Kidney epithelial cell (primary cell): ENCODE data around the gene ZBTB42. TPM values are rescaled to one million over a fixed set of nuclear protein-coding genes. Genes with fewer than 3 reads are reported as not detected.

Source experiments
- DNase-seq: peaks from one replicate; pipeline ENCODE4 v3.0.0-alpha.2; 2010; ENCODE audit warnings: low read depth
- H3K27me3 ChIP-seq: 2 replicates; pipeline ENCODE4 v1.6.0; 2011; ENCODE audit warnings: low read length; ENCODE audit not compliant: control insufficient read depth, insufficient read depth
- H3K36me3 ChIP-seq: 2 replicates; pipeline ENCODE4 v1.5.1; 2011; ENCODE audit warnings: low read length; ENCODE audit not compliant: control insufficient read depth, insufficient read depth
- H3K4me3 ChIP-seq: 2 replicates; pipeline ENCODE4 v1.5.1; 2011; ENCODE audit warnings: low read depth, mild to moderate bottlenecking, control low read depth, low read length
- total RNA-seq: library from RNA; depleted of rRNA; stranded (reverse); fragments of >200 nt; gene quantifications from 2 replicates; pipeline ENCODE4 v1.2.3, GENCODE V29; 2015
- TF ChIP-seq, protein P1 (sequence below): IDR thresholded peaks from 2 replicates; pipeline ENCODE4 v1.5.1; 2011; ENCODE audit warnings: mild to moderate bottlenecking, moderate library complexity, low read length, control low read depth, inconsistent platforms; ENCODE audit not compliant: insufficient read depth, poor library complexity, severe bottlenecking

ZBTB42 gene
- total RNA-seq: 8.4 and 13.8 TPM in 2 replicates

DNA sequence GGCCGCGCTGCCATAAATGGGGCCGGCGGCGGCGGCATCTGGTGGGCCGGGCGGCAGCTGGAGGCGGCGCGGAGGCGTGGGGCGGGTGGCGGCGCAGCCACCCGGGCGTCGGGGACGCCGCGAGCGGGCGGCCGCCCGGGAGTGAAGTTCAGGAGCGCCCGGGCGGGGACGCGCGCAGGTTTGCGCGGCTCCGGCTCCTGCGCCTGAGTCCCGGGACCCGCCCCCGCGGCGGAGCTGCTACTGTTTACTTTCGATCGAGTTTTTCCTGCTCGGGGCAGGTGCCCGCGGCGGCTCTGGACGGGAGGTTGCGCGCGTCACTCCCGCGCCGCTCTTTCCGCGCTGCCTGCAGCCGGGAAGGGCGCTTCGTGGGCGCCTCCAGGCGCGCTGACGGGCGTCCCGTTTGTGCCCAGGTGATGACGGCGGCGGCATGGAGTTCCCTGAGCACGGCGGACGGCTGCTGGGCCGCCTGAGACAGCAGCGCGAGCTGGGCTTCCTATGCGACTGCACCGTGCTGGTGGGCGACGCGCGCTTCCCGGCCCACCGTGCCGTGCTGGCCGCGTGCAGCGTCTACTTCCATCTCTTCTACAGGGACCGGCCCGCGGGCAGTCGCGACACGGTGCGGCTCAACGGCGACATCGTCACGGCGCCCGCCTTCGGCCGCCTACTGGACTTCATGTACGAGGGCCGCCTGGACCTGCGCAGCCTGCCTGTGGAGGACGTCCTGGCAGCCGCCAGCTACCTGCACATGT lies at the start of gene ZBTB42:
Gene ZBTB42, plus strand, starts transcription at position 331 of the 749 bp plus-strand sequence. Its CDS starts 97 bp downstream, at position 428.
- TF ChIP-seq, protein P1, sequence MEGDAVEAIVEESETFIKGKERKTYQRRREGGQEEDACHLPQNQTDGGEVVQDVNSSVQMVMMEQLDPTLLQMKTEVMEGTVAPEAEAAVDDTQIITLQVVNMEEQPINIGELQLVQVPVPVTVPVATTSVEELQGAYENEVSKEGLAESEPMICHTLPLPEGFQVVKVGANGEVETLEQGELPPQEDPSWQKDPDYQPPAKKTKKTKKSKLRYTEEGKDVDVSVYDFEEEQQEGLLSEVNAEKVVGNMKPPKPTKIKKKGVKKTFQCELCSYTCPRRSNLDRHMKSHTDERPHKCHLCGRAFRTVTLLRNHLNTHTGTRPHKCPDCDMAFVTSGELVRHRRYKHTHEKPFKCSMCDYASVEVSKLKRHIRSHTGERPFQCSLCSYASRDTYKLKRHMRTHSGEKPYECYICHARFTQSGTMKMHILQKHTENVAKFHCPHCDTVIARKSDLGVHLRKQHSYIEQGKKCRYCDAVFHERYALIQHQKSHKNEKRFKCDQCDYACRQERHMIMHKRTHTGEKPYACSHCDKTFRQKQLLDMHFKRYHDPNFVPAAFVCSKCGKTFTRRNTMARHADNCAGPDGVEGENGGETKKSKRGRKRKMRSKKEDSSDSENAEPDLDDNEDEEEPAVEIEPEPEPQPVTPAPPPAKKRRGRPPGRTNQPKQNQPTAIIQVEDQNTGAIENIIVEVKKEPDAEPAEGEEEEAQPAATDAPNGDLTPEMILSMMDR: no peak
- DNase-seq: no peak
- no peaks in the 10 kb centered on the region for H3K36me3 ChIP-seq
- H3K4me3 ChIP-seq: peak within 1 kb of the TSS; percentile 62
- H3K27me3 ChIP-seq: no peaks in the 10 kb centered on the region

DNA sequence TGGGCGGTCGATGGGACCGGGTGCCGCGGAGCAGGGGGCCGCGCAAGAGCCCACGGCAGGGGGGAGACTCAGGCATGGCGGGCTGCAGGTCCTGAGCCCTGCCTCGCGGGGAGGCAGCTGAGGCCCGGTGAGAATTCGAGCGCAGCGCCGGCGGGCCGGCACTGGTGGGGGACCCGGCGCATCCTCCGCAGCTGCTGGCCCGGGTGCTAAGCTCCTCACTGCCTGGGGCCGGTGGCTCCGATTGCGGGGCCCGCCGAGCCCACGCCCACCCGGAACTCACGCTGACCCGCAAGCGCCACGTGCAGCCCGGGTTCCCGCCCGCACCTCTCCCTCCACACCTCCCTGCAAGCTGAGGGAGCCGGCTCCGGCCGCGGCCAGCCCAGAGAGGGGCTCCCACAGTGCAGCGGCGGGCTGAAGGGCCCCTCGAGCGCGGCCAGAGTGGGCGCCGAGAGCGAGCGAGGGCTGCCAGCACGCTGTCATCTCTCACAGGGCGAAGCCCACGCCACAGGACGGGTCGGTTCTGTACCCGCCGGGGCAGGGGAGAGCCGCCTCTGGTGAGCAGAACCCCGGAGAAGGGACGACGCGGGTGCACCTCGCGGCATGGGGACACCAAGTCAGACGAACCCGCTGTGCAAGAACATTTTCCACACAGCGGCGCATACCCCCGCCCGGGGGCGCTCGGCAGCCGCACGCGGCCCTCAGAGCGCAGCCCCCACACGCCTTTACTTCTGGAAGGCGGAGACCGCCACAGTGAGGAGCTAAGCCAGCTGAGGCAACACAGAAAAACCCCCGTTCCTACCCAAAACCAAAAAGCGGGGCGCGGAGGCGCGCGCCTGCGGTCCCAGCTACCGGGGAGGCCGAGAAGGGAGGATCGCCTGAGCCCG lies 49.1 kb upstream of the ZBTB42 start:
- no peaks in the 10 kb centered on the region for H3K27me3 ChIP-seq
- peak overlapping the region; percentile 88 for H3K4me3 ChIP-seq
- DNase-seq: no peak
- TF ChIP-seq, protein P1: no peak
- H3K36me3 ChIP-seq: no peaks in the 10 kb centered on the region

DNA sequence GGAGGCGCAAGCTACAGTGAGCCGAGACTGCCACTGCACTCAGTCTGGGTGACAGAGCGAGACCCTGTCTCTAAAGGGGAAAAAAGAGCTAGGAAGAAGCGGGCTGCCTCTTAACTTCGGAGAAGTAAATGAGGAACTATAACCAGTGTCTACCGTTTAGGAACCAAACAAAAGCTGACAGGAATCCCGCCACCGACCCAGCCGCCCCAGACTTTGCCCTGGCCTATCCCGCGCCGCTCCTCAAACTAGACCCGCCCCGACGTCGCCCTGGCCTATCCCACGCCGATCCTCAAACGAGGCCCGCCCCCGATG lies 48.5 kb upstream of the ZBTB42 start:
- TF ChIP-seq, protein P1: no peak
- H3K36me3 ChIP-seq: no peaks in the 10 kb centered on the region
- DNase-seq: no peak
- H3K27me3 ChIP-seq: no peaks in the 10 kb centered on the region
- peak overlapping the region; percentile 88 for H3K4me3 ChIP-seq

DNA sequence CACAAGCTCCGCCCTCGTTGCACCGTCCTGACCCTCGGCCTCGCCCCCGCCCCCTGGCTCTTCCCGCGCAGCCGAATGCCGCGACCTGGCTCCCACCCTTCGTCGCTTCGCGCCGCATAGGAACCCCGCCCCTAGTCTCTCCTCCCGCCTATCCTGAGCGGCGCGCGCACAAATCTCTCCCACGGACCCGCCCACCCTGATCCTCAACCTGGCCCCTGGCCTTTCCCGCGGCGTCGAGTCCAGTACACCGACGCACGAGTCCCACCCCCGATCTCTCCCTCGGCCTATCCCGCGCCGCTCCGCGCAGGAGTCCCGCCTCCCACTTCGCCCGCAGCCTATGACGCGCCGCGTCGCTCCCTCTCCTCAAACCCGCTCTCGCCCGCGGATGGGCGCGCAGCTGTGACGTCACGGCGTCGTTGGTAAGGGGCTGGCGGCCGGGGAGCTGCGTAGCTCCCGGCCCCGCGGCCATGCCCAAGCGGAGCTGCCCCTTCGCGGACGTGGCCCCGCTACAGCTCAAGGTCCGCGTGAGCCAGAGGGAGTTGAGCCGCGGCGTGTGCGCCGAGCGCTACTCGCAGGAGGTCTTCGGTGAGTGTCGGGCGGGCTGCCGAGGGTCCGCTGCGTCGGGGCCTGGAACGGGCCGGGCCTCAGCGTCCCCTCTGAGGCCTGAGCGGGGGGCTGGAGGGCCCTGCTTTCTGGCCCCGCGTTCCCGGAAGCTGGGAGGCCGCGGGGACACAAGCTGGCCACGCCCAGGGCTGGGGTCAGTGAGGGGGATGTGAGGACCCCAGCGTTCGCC lies 48.0 kb upstream of the ZBTB42 start, which contains the start of gene SIVA1:
Gene SIVA1, plus strand, starts transcription at position 413 of the 793 bp plus-strand sequence. Its CDS starts 55 bp downstream, at position 468.
- Histone ChIP-seq H3K4me3 (peak within 1 kb of the TSS; percentile 88), H3K36me3 (no peaks in the 10 kb centered on the region), H3K27me3 (no peaks in the 10 kb centered on the region)
- DNase-seq: peak; percentile 87
- TF ChIP-seq, protein P1: no peak

DNA sequence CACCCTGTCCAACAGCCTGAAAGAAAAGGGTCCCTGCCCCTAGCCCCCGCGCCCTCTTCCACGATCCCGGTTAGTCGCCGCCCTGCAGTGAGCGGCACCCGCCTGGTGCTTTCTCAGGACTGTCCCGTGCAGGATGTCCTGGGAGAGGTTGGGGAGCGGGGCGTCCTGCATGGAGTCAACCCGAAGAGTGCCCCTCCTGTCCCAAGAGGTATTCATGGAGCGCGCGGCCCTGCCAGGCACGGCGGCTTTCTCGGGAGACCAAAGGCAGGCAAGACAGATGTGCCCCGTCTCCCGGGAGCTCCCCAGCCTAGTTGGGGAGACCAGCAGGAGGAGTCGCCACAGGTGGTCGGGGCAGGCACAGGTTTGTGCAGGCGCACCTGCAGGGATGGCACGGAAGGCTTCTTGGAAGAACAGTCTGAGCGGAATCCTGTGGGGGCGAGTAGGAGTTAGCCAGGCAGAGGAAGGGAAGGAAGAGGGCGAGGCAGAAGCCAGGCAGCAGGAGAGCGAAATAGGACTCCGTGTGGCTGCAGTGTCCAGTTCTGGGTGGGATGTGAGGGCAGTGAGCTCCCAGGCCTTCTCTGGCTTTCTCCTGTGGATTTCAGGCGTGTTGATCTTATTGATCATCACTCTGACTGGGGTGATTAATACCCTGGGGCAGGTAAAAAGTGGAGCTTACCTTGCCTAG lies 47.2 kb upstream of the ZBTB42 start:
- Histone ChIP-seq H3K27me3 (no peaks in the 10 kb centered on the region), H3K4me3 (peak overlapping the region; percentile 88), H3K36me3 (no peaks in the 10 kb centered on the region)
- no peak for DNase-seq
- TF ChIP-seq, protein P1: no peak
